Mesothelial cell of epicardium (in vitro differentiated cells): ENCODE data around the gene NFATC2. TPM values are rescaled to one million over a fixed set of nuclear protein-coding genes. Genes with fewer than 3 reads are reported as not detected.

Experiments
- DNase-seq, 2 experiments: peaks; one replicate each; pipeline ENCODE4 v3.0.0; 2021; ENCODE audit warnings: low spot score in 2 of 2; ENCODE audit not compliant: unreplicated experiment in 2 of 2
- H3K27ac Mint-ChIP-seq: 2 replicates; pipeline ENCODE4 v1.8.0; 2021; ENCODE audit warnings: mixed read lengths
- H3K27me3 Mint-ChIP-seq: 2 replicates; pipeline ENCODE4 v1.8.0; 2021; ENCODE audit warnings: low read depth, mixed read lengths
- H3K36me3 Mint-ChIP-seq: 2 replicates; pipeline ENCODE4 v1.8.0; 2021; ENCODE audit warnings: mixed read lengths
- H3K4me1 Mint-ChIP-seq: 2 replicates; pipeline ENCODE4 v1.8.0; 2021; ENCODE audit warnings: mixed read lengths
- H3K4me3 Mint-ChIP-seq: 2 replicates; pipeline ENCODE4 v1.8.0; 2021; ENCODE audit warnings: mild to moderate bottlenecking, moderate library complexity, mixed read lengths
- H3K9me3 Mint-ChIP-seq: 2 replicates; pipeline ENCODE4 v1.8.0; 2021; ENCODE audit warnings: mixed read lengths
- CTCF ChIP-seq: fragments of 200-600 bp; sonication (generic); IDR thresholded peaks from one replicate; pipeline ENCODE4 v1.5.0; 2021; ENCODE audit warnings: antibody characterized with exemption; ENCODE audit not compliant: unreplicated experiment
- total RNA-seq: library from RNA; stranded (reverse); gene quantifications from 3 replicates; pipeline ENCODE4 v1.2.1, GENCODE V29; 2021

Gene NFATC2
- total RNA-seq, 1 donor from 2014 or later: 14.0 TPM

GRCh38 chr20:51444467-51444866 is 98.1 kb downstream of the NFATC2 start:
- no peaks in the 10 kb centered on the region for H3K36me3 Mint-ChIP-seq
- H3K27me3 Mint-ChIP-seq: no peaks in the 10 kb centered on the region
- H3K9me3 Mint-ChIP-seq: no peaks in the 10 kb centered on the region
- H3K4me1 Mint-ChIP-seq: peaks cover 36% of the 10 kb centered on the region
- DNase-seq: no peak
- no peak overlapping the region for H3K4me3 Mint-ChIP-seq
- TF ChIP-seq CTCF: no peak
- peak overlapping the region; percentile 61 for H3K27ac Mint-ChIP-seq

GRCh38 chr20:51442602-51443001 is 99.9 kb downstream of the NFATC2 start:
- H3K36me3 Mint-ChIP-seq: peaks cover 5% of the 10 kb centered on the region
- DNase-seq: no peak
- peaks cover 28% of the 10 kb centered on the region for H3K4me1 Mint-ChIP-seq
- no peaks in the 10 kb centered on the region for H3K27me3 Mint-ChIP-seq
- H3K4me3 Mint-ChIP-seq: no peak overlapping the region
- H3K9me3 Mint-ChIP-seq: no peaks in the 10 kb centered on the region
- no peak overlapping the region for H3K27ac Mint-ChIP-seq
- TF ChIP-seq CTCF: no peak

- Mint-ChIP-seq H3K4me3 (no peak overlapping the region), H3K4me1 (peaks cover 14% of the 10 kb centered on the region), H3K36me3 (peaks cover 6% of the 10 kb centered on the region), H3K9me3 (no peaks in the 10 kb centered on the region), H3K27me3 (no peaks in the 10 kb centered on the region), H3K27ac (no peak overlapping the region)
- no peak for DNase-seq
- no peak for TF ChIP-seq CTCF
Measured at GRCh38 chr20:51440589-51440988, 101.9 kb downstream of the NFATC2 start.

GRCh38 chr20:51439160-51439689 is 103.3 kb downstream of the NFATC2 start:
- peaks cover 14% of the 10 kb centered on the region for H3K36me3 Mint-ChIP-seq
- H3K27ac Mint-ChIP-seq: no peak overlapping the region
- no peak for TF ChIP-seq CTCF
- no peak for DNase-seq
- no peak overlapping the region for H3K4me3 Mint-ChIP-seq
- peaks cover under 1% of the 10 kb centered on the region for H3K4me1 Mint-ChIP-seq
- no peaks in the 10 kb centered on the region for H3K9me3 Mint-ChIP-seq
- H3K27me3 Mint-ChIP-seq: no peaks in the 10 kb centered on the region

GRCh38 chr20:51438136-51438535 is 104.4 kb downstream of the NFATC2 start:
- Mint-ChIP-seq H3K27me3 (no peaks in the 10 kb centered on the region), H3K36me3 (peaks cover 14% of the 10 kb centered on the region), H3K4me3 (no peak overlapping the region), H3K9me3 (no peaks in the 10 kb centered on the region), H3K4me1 (peaks cover under 1% of the 10 kb centered on the region), H3K27ac (no peak overlapping the region)
- no peak for TF ChIP-seq CTCF
- DNase-seq: no peak
